IgD-negative memory B cell (primary cell): ENCODE data around the gene LY86. TPM values are rescaled to one million over a fixed set of nuclear protein-coding genes. Genes with fewer than 3 reads are reported as not detected.
A peak's percentile ranks its signal among the peaks of the same experiment; 100 is the strongest.

Experiments
- H3K27ac Mint-ChIP-seq, 3 donors: one replicate each; pipeline ENCODE4 v1.8.0; 2020 to 2022; ENCODE audit warnings: mild to moderate bottlenecking in 3 of 3, mixed read lengths in 3 of 3, moderate library complexity in 1 of 3
- H3K27me3 Mint-ChIP-seq: one replicate; pipeline ENCODE4 v1.8.0; 2021; ENCODE audit warnings: mixed read lengths
- H3K36me3 Mint-ChIP-seq: one replicate; pipeline ENCODE4 v1.8.0; 2020; ENCODE audit warnings: mild to moderate bottlenecking, mixed read lengths
- H3K4me1 Mint-ChIP-seq, 3 donors: one replicate each; pipeline ENCODE4 v1.8.0; 2020 to 2022; ENCODE audit warnings: mixed read lengths in 3 of 3, mild to moderate bottlenecking in 1 of 3
- H3K4me3 Mint-ChIP-seq, 4 donors: one replicate each; pipeline ENCODE4 v1.8.0; 2020 to 2022; ENCODE audit warnings: mild to moderate bottlenecking in 4 of 4, mixed read lengths in 4 of 4, moderate library complexity in 3 of 4
- H3K9me3 Mint-ChIP-seq, 3 donors: one replicate each; pipeline ENCODE4 v1.8.0; 2020 to 2021; ENCODE audit warnings: mixed read lengths in 3 of 3, mild to moderate bottlenecking in 1 of 3
- polyA plus RNA-seq: library from polyadenylated mRNA; unstranded; fragments of 300-500 nt; fragmentation: Illumina TruSeq; gene quantifications from one replicate; pipeline ENCODE4 v1.2.3, GENCODE V29; 2021

The LY86 gene
- polyA plus RNA-seq, 1 donor from 2014 or later, result 394 TPM

GRCh38 chr6:6676910-6677441 is 88.5 kb downstream of the LY86 start:
- Mint-ChIP-seq H3K4me1 (peaks cover 4 to 6% (median 5%) of the 10 kb centered on the region in 3 donors), H3K36me3 (no peaks in the 10 kb centered on the region), H3K27ac (peak overlapping the region in 1 of 3 donors; percentile 58), H3K27me3 (peaks cover 4% of the 10 kb centered on the region), H3K9me3 (no peaks in the 10 kb centered on the region), H3K4me3 (peak overlapping the region in 1 of 4 donors; percentile 39)

DNA sequence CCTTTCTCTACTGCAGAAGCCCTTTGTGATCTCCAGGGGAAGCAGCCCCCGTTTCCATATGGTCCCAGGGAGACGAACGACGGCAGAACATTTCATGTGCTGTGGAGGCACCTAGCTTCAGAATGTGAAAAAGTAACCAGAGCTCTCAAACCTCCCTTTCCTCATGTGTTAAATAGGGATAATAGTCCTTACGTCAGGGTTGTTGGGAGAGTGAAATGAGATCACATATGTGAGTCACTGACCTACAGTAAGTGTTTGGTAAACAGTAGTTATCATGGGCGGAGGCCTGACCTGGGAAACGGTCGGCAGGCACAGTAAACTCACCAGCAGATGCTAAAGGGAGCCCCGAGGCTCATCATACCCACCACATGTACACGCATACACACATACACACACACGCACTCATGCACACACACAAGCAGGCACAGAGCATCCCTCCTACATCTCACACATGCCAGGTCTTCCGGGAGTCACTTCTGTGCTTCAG is 89.7 kb downstream of the LY86 start:
- Mint-ChIP-seq H3K27ac (no peak overlapping the region), H3K4me1 (peaks cover 4 to 6% (median 5%) of the 10 kb centered on the region in 3 donors), H3K9me3 (no peaks in the 10 kb centered on the region), H3K27me3 (peaks cover 4% of the 10 kb centered on the region), H3K36me3 (no peaks in the 10 kb centered on the region), H3K4me3 (no peak overlapping the region)

DNA sequence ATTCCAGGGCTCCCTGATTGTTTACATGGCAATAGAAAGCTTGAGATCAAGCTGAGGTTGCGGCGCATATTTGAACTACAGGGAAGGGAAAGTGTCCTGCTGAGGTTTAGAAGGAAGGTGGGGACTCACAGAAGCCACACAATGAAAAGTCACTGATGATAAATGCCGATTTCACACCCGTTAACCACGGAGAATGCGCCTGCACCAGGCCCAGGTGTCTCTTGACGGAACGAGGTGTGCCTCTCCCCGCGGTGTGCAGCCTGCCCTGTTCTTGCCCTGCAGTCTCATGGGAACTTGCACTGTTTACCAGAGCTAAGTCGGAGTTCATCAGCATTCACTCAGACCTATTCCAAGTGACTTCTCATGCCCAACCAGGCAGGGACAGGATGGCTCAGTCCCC is 90.3 kb downstream of the LY86 start:
- no peak overlapping the region for H3K27ac Mint-ChIP-seq
- H3K4me1 Mint-ChIP-seq, result peaks cover 4 to 6% (median 5%) of the 10 kb centered on the region in 3 donors

GRCh38 chr6:6679633-6680032 is 91.1 kb downstream of the LY86 start:
- no peak overlapping the region for H3K27ac Mint-ChIP-seq
- H3K36me3 Mint-ChIP-seq, result no peaks in the 10 kb centered on the region
- no peak overlapping the region for H3K4me3 Mint-ChIP-seq
- no peaks in the 10 kb centered on the region for H3K9me3 Mint-ChIP-seq
- H3K27me3 Mint-ChIP-seq, result peaks cover 6% of the 10 kb centered on the region
- H3K4me1 Mint-ChIP-seq, result peaks cover 9 to 12% (median 9%) of the 10 kb centered on the region in 3 donors

More for the DNA sequence above, 90.3 kb downstream of the LY86 start:
- Mint-ChIP-seq H3K36me3 (no peaks in the 10 kb centered on the region), H3K27me3 (peaks cover 4% of the 10 kb centered on the region), H3K4me3 (no peak overlapping the region), H3K9me3 (no peaks in the 10 kb centered on the region)

- no peak overlapping the region for H3K4me3 Mint-ChIP-seq
- no peaks in the 10 kb centered on the region for H3K36me3 Mint-ChIP-seq
- H3K4me1 Mint-ChIP-seq, result peaks cover 10 to 16% (median 10%) of the 10 kb centered on the region in 3 donors
- peaks cover 6% of the 10 kb centered on the region for H3K27me3 Mint-ChIP-seq
- no peaks in the 10 kb centered on the region for H3K9me3 Mint-ChIP-seq
- no peak overlapping the region for H3K27ac Mint-ChIP-seq
Measured at GRCh38 chr6:6680526-6680925, 92.0 kb downstream of the LY86 start.

GRCh38 chr6:6681075-6681849 is 92.7 kb downstream of the LY86 start:
- peaks cover 6% of the 10 kb centered on the region for H3K27me3 Mint-ChIP-seq
- no peak overlapping the region for H3K4me3 Mint-ChIP-seq
- no peaks in the 10 kb centered on the region for H3K9me3 Mint-ChIP-seq
- peaks cover 10 to 16% (median 10%) of the 10 kb centered on the region in 3 donors for H3K4me1 Mint-ChIP-seq
- no peaks in the 10 kb centered on the region for H3K36me3 Mint-ChIP-seq
- no peak overlapping the region for H3K27ac Mint-ChIP-seq

- H3K4me3 Mint-ChIP-seq, result no peak overlapping the region
- H3K4me1 Mint-ChIP-seq, result peaks cover 5 to 13% (median 7%) of the 10 kb centered on the region in 3 donors
- H3K27me3 Mint-ChIP-seq, result peaks cover 3% of the 10 kb centered on the region
- H3K9me3 Mint-ChIP-seq, result no peaks in the 10 kb centered on the region
- H3K36me3 Mint-ChIP-seq, result no peaks in the 10 kb centered on the region
- H3K27ac Mint-ChIP-seq, result peak overlapping the region in 1 of 3 donors; percentile 31
Measured at GRCh38 chr6:6682225-6682624, 93.7 kb downstream of the LY86 start.

DNA sequence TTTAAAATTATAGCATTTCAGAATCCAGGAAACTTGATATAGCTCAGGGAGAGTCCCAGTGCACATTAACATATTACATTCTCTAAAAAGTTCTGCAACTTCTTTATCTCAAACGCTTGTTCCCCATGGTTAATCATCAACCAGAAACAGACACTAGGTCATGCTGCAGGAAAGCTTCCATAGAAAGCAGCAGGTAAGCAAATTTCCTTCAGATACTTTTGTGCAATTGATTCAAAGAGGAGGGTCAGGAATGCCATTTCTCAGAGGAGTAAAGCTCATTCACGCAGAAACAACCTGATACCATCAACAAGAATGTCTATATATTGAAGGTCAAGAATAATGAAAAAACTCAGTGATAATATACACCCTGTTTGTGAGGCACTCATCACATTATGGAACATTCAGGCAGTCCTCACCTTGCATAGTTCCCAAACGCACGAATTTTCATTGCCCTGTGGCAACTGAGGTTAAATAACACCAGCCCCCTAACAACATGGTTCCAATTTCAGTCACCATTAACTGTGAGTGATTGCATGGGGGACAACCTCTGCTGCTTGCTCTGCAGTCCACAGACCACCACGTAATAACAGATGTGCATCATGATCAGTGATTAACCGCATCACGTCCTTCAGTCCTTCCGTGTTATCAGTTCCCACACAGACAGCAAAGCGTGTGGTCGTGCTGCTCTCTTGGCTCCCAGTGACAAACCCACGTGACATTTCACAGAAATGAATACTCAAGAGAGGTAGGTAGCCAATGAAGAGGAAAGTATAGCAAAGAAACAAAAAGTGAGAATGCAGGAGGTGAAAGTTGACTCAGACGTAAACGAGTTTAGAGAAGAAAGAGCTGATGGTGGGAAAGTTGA is 95.7 kb downstream of the LY86 start:
- H3K36me3 Mint-ChIP-seq, result no peaks in the 10 kb centered on the region
- H3K27ac Mint-ChIP-seq, result no peak overlapping the region
- peak overlapping the region in 3 of 4 donors; percentile 18 to 85 (median 63) for H3K4me3 Mint-ChIP-seq
- peaks cover 11 to 20% (median 17%) of the 10 kb centered on the region in 3 donors for H3K4me1 Mint-ChIP-seq
- peaks cover 1% of the 10 kb centered on the region for H3K27me3 Mint-ChIP-seq
- H3K9me3 Mint-ChIP-seq, result no peaks in the 10 kb centered on the region

GRCh38 chr6:6685249-6686040 is 96.9 kb downstream of the LY86 start:
- no peaks in the 10 kb centered on the region for H3K9me3 Mint-ChIP-seq
- peaks cover 11 to 20% (median 17%) of the 10 kb centered on the region in 3 donors for H3K4me1 Mint-ChIP-seq
- no peaks in the 10 kb centered on the region for H3K36me3 Mint-ChIP-seq
- peaks cover 1% of the 10 kb centered on the region for H3K27me3 Mint-ChIP-seq
- no peak overlapping the region for H3K4me3 Mint-ChIP-seq
- H3K27ac Mint-ChIP-seq, result peak overlapping the region in 1 of 3 donors; percentile 45

DNA sequence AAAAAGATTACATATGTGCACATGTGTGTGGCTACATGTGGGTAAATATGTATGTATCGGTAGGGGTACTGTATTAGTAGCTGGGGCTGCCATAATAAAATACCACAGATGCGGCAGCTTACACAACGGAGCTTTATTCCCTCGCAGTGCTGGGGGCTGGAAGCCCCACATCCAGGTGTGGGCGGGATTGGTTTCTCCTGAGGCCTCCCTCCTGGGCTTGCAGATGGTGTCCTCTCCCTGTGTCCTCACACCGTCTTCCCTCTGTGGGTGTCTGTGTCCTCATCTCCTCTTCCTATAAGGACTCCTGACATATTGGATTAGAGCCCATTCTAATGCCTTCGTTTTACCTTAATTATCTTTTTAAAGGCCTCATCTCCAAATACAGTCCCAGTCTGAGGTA is 97.7 kb downstream of the LY86 start:
- H3K9me3 Mint-ChIP-seq, result no peaks in the 10 kb centered on the region
- peaks cover 1% of the 10 kb centered on the region for H3K27me3 Mint-ChIP-seq
- H3K36me3 Mint-ChIP-seq, result peaks cover 2% of the 10 kb centered on the region
- peaks cover 11 to 20% (median 17%) of the 10 kb centered on the region in 3 donors for H3K4me1 Mint-ChIP-seq
- peak overlapping the region in 3 of 4 donors; percentile 43 to 65 (median 60) for H3K4me3 Mint-ChIP-seq
- no peak overlapping the region for H3K27ac Mint-ChIP-seq

GRCh38 chr6:6686748-6687601 is 98.5 kb downstream of the LY86 start:
- Mint-ChIP-seq H3K4me1 (peaks cover 11 to 20% (median 17%) of the 10 kb centered on the region in 3 donors), H3K27me3 (peaks cover 3% of the 10 kb centered on the region), H3K36me3 (peaks cover 3% of the 10 kb centered on the region), H3K9me3 (peaks cover 0 to 2% (median 0%) of the 10 kb centered on the region in 3 donors), H3K4me3 (peak overlapping the region in 2 of 4 donors; percentile 43 to 73), H3K27ac (peak overlapping the region in 1 of 3 donors; percentile 72)

DNA sequence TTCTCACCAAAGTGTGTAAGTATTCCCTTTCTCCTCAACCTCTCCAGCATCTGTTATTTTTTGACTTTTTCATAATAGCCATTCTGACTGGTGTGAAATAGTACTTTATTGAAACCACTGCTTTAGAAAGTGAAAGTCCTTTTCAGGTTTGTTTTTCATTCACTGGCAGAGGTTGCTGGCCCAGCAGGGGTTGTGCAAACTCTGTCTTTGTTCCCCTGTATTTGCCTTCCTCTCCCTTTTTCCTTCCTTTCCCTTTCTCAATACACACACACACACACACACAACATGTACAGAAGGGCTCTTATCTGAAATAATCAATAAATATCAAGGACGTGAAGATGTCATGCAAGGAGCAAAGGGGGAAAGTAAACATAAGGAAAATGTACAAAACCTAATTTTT is 99.8 kb downstream of the LY86 start:
- Mint-ChIP-seq H3K27ac (no peak overlapping the region), H3K27me3 (peaks cover 3% of the 10 kb centered on the region), H3K4me3 (no peak overlapping the region), H3K9me3 (peaks cover 0 to 3% (median 0%) of the 10 kb centered on the region in 3 donors), H3K4me1 (peaks cover 11 to 20% (median 17%) of the 10 kb centered on the region in 3 donors), H3K36me3 (peaks cover 3% of the 10 kb centered on the region)

DNA sequence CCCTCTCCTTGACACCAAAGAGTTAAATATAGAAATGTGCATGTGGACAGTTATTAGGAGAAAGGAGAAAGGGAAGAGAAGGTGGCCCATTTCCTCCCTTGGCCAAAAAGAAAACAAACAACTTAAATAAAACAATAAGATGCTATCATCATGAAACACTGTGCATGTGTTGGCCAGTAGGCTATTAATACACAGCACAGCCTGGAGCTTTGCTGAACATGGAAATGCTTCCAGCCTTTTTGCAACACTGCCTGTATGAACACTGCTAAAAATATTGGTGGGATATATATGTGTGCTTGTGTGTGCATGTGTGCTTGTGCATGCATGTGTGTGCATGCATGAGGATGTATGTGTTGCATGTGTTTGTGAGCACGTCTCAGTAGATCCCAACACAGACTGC is 100.4 kb downstream of the LY86 start:
- Mint-ChIP-seq H3K9me3 (peaks cover 0 to 3% (median 0%) of the 10 kb centered on the region in 3 donors), H3K4me1 (peaks cover 10 to 19% (median 17%) of the 10 kb centered on the region in 3 donors), H3K4me3 (no peak overlapping the region), H3K27ac (no peak overlapping the region), H3K36me3 (peaks cover 3% of the 10 kb centered on the region), H3K27me3 (peaks cover 3% of the 10 kb centered on the region)
